Measurements from ENCODE around the gene ANTKMT.

Gene ANTKMT

DNA sequence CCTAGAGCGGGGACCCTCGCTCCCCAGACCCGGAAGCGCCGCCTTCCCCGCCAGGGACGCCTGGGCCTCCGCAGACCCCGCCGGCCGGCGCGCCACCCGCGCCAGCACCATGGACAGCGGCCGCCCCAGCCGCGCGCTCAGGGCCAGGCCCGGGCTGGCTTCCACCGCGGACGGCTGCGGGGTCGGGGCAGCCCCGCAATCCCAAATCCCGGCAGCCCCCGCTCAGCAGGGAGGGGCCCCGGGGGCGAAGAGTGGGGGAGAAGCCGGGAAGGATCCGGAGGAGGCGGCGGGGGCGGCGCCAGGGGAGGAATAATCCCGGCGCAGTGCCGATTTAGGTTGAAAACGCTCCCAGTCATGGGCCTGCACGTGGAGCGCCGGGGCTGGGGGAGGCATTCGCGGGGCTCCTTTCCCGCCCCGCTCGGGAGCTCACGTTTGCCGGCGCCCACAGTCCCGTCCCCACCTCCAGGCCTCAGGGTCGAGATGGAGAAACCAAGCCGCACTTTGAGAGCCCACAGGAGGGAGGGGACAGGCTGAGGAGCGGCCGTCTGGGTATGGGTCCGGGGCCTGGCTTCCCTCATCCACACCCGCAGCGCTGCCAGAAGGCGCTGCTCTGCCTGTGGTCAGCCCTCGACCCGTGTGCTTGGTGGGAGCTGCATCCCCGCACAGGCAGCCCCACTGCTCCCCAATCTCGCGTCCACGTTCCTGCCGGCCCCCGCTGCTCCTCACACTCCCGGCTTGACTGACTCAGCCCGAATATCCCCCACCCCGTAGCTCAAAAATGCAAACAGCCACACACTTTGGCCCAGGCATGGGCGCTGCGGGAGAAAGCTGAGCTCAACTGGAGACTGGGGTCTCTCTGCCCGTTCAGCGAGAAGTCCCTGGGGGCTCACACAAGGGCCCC lies 20.0 kb upstream of the ANTKMT start:
- DNase-seq (ENCODE audit: low read depth in 2 of 2): no peak

DNA sequence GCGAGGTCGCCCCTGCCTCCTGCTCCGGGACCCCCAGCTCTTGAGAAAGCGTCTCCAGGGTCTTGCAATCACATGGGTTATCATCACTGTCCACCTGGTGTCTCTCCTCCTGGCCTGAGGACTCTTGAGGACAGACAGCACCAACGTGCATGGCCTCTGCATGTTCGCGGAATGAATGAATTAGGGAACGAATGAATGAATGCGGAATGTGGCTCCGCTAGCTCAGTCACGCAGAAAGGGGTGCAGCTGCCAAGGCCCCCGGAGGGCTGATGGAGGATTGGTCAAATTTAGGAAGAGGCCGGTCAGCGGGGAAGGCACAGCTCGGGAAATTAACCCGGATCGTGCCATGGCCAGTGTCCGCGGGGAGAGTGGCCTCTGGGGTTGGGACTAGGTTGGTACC lies 18.6 kb upstream of the ANTKMT start:
- no peak for DNase-seq (ENCODE audit: low read depth in 2 of 2)

GRCh38 chr16:703406-703805 lies 17.5 kb upstream of the ANTKMT start:
- no peak for DNase-seq (ENCODE audit: low read depth in 2 of 2)

GRCh38 chr16:704047-704446 lies 16.9 kb upstream of the ANTKMT start:
- DNase-seq (ENCODE audit: low read depth in 2 of 2): no peak

GRCh38 chr16:704552-705380 lies 16.2 kb upstream of the ANTKMT start:
- DNase-seq (ENCODE audit: low read depth in 2 of 2): no peak

GRCh38 chr16:705431-706188 lies 15.3 kb upstream of the ANTKMT start, which contains the start of gene FBXL16:
Gene FBXL16, minus strand, starts transcription at chr16:705801. Its CDS starts 8,396 bp downstream, at chr16:697405.
- no peak for DNase-seq (ENCODE audit: low read depth in 2 of 2)

DNA sequence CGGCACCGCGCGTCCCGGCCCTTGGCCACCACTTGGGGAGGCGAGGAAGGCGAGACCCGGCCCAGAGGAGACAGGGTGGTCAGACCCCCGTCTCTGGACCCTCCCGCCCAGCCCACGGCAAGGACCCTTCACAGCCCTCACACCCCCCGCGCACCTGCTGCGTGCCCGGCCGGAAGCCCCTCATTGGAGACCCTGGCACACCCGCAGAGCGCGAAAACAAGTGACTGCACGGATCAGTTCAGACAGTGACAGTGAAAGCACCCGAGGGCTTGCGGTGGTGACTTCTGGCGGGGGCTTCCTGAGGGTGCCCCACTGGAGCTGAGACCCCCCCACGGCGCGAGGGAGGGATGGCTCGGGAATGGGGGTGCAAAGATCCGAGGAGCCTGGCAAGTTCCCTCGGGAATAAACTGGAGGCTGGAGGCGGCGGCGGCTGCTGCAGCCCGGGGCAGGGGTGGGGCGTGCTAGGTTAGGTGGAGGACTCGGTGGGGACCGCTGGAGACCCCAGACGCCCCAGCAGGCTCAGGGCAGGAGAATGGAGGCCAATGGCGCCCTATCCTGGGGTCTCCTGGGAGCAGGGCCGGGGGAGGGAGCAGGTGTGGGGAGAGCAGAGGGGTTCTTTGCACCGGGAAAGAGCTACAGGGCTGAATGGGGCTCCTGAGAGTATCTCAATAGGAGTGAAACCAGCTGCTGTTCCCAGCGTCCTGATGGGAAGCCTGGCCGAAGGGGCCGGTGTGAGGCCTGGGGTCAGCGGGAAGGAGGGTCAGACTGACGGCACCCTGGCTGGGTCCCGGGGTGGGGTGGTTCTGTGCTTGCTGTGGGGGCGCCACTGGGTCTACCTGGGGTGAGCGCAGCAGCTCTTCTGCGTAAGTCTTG lies 14.5 kb upstream of the ANTKMT start:
- DNase-seq (ENCODE audit: low read depth in 2 of 2): no peak

GRCh38 chr16:707062-707538 lies 13.8 kb upstream of the ANTKMT start:
- no peak for DNase-seq (ENCODE audit: low read depth in 2 of 2)

DNA sequence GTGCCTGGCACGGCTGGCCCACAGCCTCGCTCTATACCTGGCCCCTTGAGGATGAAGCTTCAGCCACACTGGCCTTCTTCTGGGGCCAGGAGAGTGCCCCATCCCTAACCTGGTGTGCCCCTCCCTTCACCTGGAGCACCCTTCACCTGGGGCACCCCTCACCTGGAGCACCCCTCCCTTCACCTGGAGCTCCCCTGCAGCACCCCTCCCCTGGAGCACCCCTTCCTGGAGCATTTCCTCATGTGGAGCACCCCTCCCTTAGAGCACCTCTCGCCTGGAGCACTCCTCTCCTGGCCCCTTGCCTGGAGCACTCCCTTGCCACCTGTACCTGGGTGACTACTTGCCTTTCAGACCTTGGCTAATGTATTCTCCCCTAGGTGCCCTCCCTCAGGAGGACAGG lies 12.9 kb upstream of the ANTKMT start:
- no peak for DNase-seq (ENCODE audit: low read depth in 2 of 2)

DNA sequence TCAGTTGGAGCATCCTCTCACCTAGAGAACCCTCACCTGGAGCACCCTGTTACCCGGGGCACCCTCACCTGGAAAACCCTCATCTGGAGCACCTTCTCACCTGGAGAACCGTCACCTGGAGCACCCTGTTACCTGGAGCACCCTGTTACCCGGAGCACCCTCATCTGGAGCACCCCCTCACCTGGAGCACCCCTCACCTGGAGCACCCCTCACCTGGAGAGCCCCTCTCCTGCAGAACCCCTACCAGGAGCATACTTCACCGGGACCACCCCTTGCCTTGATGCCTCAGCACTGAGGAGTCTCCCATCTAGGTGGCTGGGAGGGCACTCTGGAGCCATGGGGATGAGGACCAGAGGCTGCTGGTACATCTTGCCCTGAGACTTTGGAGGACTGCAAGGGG lies 12.0 kb upstream of the ANTKMT start:
- no peak for DNase-seq (ENCODE audit: low read depth in 2 of 2)

GRCh38 chr16:709566-710499 lies 11.1 kb upstream of the ANTKMT start:
- no peak for DNase-seq (ENCODE audit: low read depth in 2 of 2)

- no peak for DNase-seq (ENCODE audit: low read depth in 2 of 2)
Observed at GRCh38 chr16:710500-711075, 10.4 kb upstream of the ANTKMT start.

DNA sequence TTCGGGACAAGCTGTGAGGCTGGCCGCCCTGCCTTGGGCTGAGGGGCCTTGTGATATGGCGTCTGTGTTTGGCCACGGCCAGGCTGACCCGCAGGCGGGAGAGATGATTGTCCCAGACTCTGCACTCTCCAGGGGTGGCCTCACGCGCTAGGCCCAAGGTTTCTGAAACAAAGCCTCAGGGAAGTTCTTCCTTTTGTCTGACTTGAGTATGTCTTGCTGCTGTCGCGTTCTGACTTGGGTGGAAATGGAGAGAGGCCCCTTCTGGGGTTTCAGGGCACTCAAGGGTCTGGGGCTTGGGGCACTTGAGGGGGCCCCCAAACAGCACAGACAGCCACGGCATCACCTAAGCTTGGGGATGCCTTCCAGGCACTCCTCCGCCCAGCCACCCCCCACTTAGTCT lies 9.9 kb upstream of the ANTKMT start:
- DNase-seq (ENCODE audit: low read depth in 2 of 2): no peak

- peak; percentile 71 to 73 for DNase-seq (ENCODE audit: low read depth in 2 of 2)
Observed at GRCh38 chr16:711548-712320, 9.2 kb upstream of the ANTKMT start.

- DNase-seq (ENCODE audit: low read depth in 2 of 2): peak; percentile 59 to 68
Observed at GRCh38 chr16:712740-713250, 8.2 kb upstream of the ANTKMT start.

GRCh38 chr16:714079-714478 lies 6.9 kb upstream of the ANTKMT start:
- no peak for DNase-seq (ENCODE audit: low read depth in 2 of 2)

DNA sequence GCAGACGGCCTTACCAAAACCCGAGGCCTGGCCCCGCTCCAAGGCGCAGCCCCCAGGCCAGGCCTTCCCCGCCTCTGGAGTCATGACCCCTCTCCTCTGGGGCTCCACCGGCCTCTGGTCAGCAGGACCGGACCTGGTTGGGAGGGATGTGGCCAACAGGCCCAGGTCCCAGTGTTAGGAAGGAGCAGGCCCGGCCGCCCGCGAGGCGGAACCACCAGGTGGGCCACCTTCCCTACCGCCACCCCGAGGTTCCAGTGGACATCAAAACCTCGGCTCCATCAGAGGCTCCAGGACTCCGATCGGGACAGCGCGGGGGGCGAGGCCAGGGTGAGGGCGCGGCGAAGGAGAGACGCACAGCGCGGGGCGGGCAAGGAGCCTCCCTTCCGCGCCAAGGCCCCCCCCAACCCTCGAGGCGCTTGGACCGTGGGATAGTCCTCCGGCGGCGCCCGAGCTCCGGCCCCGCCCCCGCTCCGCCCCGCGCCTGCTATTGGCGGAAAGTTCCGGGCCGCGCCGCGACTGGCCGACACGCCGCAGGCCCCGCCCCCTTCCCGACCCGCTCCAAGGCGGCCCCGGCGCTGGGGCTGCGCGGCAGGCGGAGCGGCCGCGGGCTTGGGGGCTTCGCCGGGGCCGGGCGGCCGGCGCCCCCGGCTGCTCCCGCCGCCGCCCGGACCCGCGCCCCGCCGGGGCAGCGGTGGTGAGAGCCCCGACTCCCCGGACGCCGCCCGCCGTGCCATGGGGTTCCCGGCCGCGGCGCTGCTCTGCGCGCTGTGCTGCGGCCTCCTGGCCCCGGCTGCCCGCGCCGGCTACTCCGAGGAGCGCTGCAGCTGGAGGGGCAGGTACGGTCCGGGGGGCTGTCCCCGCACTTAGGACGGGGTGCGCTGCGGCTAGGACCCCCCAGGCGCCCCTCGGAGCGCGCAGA lies 6.1 kb upstream of the ANTKMT start, which contains the start of gene METRN:
Gene METRN, plus strand, starts transcription at position 561 of the 919 bp plus-strand sequence. Its CDS starts 172 bp downstream, at position 733.
- peak; percentile 91 to 92 for DNase-seq (ENCODE audit: low read depth in 2 of 2)
